Left forelimb (tissue), 1 donor: ENCODE data around the gene FGFR3.

Experiments
- DNase-seq: peaks from one replicate; pipeline ENCODE4 v3.0.0-alpha.2; 2018; ENCODE audit warnings: low spot score

The FGFR3 gene

GRCh38 chr4:1788254-1788973, 4.7 kb upstream of the FGFR3 start:
- DNase-seq = no peak

DNA sequence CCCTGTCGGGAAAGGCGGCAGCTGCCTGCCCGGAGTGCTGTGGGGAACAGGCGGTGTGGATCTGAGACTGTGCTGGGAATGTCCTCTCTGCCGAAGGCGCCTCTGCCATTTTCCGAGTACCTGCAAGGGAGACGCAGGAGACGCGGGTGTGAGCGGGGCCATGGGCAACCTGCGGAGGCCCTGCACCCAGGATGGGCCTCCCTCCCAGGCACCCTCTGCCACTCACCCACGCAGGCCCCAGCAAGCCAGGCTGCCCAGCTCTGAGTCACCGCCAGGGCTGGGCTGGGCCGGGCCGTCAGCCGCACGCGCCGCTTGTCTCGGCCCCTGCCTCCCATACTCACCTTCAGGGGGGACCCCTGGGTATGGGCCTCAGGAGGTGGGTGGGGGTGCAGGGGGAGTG, 3.5 kb upstream of the FGFR3 start:
- no peak for DNase-seq

DNA sequence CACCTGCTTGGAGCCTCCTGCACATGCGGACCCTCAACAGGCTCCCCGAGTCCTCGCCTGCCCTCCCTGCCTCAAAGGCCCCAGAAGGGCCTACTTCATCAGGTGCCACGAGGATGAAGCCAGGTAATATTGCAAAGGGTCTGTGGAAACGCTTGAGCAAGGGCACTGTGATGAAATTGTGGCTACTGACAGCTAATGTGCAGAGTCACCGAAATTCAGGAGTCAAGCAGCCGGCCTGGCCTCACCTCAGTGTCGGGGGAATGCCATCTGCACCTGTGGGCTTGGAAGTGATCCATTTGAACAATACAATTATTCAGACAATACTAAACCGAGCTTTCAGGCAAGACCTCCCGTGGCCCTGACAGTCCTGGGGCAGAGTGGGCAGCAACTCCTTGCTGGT, 3.1 kb upstream of the FGFR3 start:
- DNase-seq = no peak

DNA sequence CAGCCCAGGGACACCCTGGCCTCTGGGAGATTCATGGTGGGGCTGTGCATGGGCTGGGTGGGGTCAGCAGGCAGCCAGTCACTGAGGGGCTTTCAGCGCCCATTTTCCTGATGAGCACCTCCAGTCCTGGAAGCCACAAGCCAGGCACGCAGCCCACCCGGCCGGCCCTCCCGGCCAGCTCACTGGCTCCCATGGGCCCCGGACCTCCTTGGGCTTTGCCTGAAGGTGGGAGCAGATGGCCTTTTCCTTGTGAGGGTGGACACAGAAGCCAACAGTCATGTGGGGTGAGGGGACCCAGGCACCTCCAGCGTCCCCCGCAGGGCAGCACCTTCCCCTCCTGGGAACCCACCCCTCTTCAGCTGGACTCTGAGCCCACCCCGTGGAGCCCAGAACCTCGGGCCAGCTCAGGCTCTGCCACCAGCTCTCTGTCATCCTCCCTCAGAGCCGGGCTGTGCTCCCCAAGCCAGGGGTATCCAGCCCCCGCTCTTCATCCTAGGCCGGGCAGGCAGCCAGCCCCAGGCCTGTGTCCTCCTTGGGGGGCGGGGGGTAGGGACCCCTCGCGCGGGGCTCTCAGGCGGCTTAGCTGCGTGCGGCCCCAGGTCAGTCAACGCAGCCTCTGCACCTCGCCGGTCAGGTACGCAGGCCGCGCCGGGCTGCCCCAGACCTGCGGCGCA, 798 bp upstream of the FGFR3 start:
- DNase-seq = no peak

DNA sequence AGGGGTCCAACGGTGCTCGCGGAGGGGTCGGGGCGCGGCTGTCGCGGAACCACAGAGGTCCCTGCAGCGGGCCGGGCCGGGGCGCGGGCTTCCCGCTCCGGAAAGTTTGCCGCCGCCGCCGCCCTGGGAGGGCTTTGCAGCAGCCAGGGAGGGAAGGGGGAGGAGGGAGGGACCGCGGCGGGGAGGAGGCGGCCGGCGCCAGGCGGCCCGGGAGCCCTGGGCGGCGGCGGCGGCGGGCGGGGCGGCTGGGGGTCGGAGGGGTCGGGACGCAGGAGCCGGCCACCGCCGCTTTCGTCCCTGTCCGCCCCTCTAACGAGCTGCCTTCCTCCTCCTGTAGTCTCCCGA, 375 bp downstream of the FGFR3 start:
- no peak for DNase-seq

DNA sequence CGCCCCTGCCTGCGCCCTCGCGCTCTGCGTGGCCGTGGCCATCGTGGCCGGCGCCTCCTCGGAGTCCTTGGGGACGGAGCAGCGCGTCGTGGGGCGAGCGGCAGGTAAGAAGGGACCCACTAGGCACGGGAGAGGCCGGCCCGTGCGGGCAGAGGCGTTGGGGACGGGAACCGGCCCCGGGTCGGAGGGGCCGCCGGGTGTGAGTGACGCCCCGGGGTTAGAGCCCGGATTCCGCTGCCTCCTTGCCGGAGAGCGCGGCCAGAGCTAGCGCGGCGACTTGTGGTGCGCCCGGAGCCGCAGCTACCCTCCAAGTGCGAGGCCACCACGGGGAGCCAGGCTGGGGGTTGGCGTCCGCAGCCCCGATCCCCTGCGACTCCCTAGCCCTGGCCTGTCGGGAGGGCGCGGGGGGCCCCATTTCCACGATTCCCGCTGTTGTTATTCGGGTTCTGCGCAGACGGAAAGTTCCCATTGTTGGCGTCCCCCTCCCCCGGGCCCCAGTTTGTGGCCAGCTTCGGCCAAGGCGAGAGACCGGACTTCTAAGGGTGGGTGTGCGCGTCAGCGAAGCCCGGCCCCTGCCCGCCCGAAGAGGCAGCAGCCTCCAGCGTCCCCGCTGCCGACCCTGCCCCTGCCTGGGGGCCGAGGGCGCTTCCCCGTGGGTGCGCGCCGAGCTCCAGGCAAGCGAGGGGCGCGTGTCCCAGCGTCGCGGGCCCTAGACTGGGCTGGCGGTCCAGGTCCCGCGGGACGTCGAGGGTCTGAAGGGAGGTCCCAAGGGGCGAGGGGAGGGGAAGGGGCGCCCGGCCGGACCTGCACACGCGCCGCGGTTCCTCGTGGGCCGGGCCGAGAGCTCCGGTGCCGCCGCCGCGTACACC, 1.1 kb downstream of the FGFR3 start:
- no peak for DNase-seq

DNA sequence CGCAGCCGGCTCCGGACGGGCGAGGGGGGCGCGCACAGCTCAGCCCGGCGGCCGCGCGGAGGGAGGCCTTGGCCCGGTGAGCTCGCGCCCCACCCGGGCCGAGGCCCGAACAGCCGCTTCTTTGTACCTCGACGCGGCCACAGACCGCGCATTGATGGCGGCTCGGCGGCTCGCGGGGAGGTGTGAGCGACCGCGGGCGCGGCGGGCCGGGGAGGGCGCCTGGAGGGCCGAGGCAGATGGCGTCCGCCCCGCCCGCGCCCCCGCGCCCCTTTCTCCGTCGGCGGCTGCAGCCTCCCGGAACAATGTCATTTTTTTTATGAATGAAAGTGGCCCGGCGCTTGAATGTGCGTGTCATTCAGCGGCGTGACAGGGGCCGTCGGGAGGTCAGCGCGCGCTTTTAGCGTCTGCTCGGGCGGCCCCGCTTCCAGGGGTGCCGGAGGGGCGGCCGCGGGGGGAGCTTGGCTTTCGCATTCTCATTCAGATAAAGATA, 1.8 kb downstream of the FGFR3 start:
- DNase-seq = no peak

- no peak for DNase-seq
Observed at GRCh38 chr4:1795299-1796195, 2.5 kb downstream of the FGFR3 start.

GRCh38 chr4:1796486-1797204, 3.6 kb downstream of the FGFR3 start:
- no peak for DNase-seq

- no peak for DNase-seq
Observed at GRCh38 chr4:1797298-1797860, 4.3 kb downstream of the FGFR3 start.

GRCh38 chr4:1797861-1798579, 4.9 kb downstream of the FGFR3 start:
- no peak for DNase-seq

GRCh38 chr4:1798580-1799386, 5.7 kb downstream of the FGFR3 start:
- DNase-seq = no peak

- no peak for DNase-seq
Observed at GRCh38 chr4:1799387-1800375, 6.6 kb downstream of the FGFR3 start.

DNA sequence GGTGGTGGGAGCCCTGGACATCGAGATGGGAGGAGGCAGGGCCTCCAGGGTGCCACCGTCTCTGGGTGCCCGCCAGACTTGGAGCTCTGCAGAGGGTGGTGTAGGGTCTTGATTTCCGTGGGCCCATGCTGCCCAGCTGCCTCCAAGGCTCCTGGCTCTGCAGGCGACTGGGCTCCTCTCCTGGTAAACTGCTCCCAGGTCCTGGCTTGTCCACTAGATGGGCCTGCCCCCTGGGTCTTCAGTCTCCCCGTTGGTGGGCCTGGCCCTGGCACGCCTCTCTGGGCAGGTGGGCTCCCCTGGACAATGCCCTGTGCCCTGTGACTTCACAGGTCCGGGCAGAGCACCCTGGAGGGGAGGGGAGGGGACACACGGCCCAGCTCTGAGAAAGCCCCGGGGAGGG, 7.7 kb downstream of the FGFR3 start:
- no peak for DNase-seq

DNA sequence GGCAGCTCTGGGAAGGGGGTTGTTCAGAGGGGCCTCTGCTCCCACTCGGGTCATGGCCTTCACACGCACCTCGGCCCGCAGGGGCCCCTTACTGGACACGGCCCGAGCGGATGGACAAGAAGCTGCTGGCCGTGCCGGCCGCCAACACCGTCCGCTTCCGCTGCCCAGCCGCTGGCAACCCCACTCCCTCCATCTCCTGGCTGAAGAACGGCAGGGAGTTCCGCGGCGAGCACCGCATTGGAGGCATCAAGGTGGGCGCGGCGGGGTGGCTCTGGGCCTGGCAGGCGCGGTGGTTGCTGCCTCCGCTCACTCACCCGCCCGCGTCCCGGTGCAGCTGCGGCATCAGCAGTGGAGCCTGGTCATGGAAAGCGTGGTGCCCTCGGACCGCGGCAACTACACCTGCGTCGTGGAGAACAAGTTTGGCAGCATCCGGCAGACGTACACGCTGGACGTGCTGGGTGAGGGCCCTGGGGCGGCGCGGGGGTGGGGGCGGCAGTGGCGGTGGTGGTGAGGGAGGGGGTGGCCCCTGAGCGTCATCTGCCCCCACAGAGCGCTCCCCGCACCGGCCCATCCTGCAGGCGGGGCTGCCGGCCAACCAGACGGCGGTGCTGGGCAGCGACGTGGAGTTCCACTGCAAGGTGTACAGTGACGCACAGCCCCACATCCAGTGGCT, 8.3 kb downstream of the FGFR3 start:
- no peak for DNase-seq

DNA sequence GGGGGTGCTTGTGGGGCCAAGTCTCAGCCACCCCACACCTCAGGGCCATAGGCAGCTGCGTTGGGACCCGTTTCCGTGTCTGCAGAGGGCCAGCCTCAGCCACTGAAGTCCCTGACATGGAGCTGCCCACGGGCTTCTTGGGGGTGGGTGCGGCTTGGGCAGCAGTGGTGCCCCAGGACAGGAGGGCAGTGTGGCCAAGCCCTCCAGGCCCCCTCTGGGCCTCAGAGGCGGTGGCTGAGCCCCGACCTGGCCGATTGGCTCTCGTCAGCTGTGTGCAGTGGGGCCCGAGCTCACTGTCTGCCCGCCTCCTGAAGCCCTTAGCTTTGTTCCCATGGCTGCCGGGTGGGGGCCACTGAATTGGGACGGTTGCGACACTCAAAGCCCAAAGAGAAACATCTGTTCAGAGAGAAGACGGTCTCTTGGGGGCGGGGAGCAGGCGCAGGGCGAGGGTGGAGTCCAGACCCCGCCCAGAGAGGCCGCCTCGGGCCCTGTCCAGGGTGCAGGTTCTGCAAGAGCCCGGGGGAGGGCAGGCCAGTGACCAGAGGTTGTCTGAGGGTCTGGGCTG, 9.1 kb downstream of the FGFR3 start:
- DNase-seq = no peak
